Measurements from ENCODE around the gene RIMKLA. TPM values are rescaled to one million over a fixed set of nuclear protein-coding genes. Genes with fewer than 3 reads are reported as not detected.

The RIMKLA gene, protein sequence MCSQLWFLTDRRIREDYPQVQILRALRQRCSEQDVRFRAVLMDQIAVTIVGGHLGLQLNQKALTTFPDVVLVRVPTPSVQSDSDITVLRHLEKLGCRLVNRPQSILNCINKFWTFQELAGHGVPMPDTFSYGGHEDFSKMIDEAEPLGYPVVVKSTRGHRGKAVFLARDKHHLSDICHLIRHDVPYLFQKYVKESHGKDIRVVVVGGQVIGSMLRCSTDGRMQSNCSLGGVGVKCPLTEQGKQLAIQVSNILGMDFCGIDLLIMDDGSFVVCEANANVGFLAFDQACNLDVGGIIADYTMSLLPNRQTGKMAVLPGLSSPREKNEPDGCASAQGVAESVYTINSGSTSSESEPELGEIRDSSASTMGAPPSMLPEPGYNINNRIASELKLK
- total RNA-seq: 1 to 10 TPM; 2.9 to 7.0 (median 4.0) TPM

DNA sequence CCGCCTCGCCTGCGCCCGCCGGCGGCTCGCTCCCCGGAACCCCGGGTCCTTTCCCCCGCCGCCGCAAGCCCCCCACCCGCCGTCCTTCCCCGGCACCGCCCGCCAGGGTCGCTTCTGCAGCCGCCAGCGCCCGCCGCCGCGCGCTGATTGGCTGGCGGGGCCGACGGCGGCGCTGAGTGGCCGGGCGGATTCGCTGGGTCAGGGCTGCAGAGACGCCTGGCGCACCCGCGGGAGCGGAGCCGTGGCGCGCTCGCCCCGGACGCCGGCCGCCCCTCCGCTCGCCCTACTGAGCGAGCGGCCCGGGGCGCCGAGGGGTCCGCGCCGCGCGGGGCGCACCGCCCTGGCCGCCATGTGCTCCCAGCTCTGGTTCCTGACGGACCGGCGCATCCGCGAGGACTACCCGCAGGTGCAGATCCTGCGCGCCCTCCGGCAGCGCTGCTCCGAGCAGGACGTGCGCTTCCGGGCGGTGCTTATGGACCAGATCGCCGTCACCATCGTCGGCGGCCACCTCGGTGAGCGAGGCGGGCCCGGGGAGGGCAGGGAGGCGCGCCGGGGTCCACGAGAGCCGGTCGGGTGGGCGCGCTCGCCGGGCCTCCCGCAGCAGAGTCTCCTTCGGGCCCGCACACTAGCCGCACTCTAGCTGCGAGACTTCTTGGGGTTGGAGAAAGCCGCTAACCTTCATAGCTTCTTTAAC lies at the start of gene RIMKLA:
TSS of gene RIMKLA (plus strand) at position 207 of the 694 bp plus-strand sequence. CDS start at position 350, 143 bp downstream.
- Histone ChIP-seq H3K36me3 (no peaks in the 10 kb centered on the region), H3K9me3 (no peaks in the 10 kb centered on the region), H3K27ac (peak within 1 kb of the TSS in 3 of 4 donors; percentile 65 to 80 (median 74)), H3K27me3 (no peaks in the 10 kb centered on the region), H3K4me3 (peak within 1 kb of the TSS; percentile 29 to 75), H3K4me1 (peaks cover 0 to 24% (median 0%) of the 10 kb centered on the region in 3 donors)
- TF ChIP-seq, protein P1, sequence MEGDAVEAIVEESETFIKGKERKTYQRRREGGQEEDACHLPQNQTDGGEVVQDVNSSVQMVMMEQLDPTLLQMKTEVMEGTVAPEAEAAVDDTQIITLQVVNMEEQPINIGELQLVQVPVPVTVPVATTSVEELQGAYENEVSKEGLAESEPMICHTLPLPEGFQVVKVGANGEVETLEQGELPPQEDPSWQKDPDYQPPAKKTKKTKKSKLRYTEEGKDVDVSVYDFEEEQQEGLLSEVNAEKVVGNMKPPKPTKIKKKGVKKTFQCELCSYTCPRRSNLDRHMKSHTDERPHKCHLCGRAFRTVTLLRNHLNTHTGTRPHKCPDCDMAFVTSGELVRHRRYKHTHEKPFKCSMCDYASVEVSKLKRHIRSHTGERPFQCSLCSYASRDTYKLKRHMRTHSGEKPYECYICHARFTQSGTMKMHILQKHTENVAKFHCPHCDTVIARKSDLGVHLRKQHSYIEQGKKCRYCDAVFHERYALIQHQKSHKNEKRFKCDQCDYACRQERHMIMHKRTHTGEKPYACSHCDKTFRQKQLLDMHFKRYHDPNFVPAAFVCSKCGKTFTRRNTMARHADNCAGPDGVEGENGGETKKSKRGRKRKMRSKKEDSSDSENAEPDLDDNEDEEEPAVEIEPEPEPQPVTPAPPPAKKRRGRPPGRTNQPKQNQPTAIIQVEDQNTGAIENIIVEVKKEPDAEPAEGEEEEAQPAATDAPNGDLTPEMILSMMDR (IDR thresholded peaks at IDR 0.05): peak in 2 of 4 experiments; percentile 6 to 10
- TF ChIP-seq POLR2A (IDR thresholded peaks at IDR 0.05) (peak in 1 of 2 donors; percentile 33), POLR2AphosphoS5 (IDR thresholded peaks at IDR 0.05) (no peak), EP300 (IDR thresholded peaks at IDR 0.05) (no peak)
- peak; percentile 92 for ATAC-seq
- no CpG with 5 or more reads among the region's 101 CpGs for WGBS, 2 donors (ENCODE audit: low coverage in 1 of 2)

DNA sequence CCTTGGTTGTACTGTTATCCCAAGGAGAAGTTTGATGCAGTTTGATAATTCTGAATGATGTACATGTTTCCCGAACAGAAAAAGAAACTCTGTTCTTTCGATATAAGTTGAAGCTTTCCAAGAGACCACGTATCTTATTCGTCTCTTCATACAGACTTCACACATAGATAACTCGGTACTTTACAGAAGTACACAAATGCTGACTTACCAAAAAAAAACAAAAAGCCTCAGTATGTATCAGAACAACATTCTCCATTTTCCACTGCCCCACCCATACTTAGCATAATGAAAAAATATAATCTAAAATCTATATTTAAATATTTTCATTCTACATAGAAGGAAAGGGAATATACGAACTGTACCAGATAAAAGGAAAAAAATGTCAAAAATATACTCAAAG lies 47.7 kb upstream of the RIMKLA start:
- ATAC-seq: no peak
- H3K27me3 ChIP-seq: no peaks in the 10 kb centered on the region
- H3K27ac ChIP-seq: peak overlapping the region in 1 of 4 donors; percentile 95
- 41 to 59% methylated on average over 4 to 6 of the region's 6 CpGs for WGBS, 2 donors (ENCODE audit: low coverage in 1 of 2)
- no peak overlapping the region for H3K4me3 ChIP-seq
- H3K4me1 ChIP-seq: peaks cover 3 to 67% (median 26%) of the 10 kb centered on the region in 3 donors
- TF ChIP-seq EP300 (IDR thresholded peaks at IDR 0.05): no peak
- no peak for TF ChIP-seq POLR2A (IDR thresholded peaks at IDR 0.05)
- TF ChIP-seq, protein P1 (IDR thresholded peaks at IDR 0.05): no peak
- no peak for TF ChIP-seq POLR2AphosphoS5 (IDR thresholded peaks at IDR 0.05)
- H3K36me3 ChIP-seq: no peaks in the 10 kb centered on the region
- H3K9me3 ChIP-seq: no peaks in the 10 kb centered on the region

DNA sequence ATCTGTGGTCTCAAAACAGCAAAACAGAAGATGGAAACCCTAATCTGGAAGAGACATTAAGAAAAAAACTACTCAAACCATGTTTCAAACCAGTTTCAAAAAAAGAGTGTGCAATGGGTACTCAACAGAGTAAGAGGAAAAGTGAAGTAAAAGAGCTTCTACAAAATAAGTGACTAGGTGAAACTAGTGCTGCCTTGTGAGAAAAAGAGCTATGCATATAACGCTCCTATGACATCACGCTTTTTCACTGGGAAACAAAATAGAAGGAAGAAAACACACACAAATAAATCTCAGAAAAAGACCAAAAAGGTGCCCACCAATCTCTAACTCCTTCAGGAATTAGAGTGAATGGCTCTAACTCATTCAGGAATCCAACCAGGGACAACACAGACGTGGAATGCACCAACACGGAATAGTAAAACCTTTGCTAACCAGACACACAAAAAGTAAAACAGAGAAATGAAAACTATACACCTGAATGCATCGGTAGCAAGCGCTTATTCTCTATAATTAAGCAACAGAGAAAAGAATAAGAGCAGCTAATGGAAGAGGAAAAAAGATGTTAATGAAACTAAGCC lies 46.8 kb upstream of the RIMKLA start:
- peak overlapping the region; percentile 89 to 95 (median 94) for H3K27ac ChIP-seq
- no peaks in the 10 kb centered on the region for H3K36me3 ChIP-seq

DNA sequence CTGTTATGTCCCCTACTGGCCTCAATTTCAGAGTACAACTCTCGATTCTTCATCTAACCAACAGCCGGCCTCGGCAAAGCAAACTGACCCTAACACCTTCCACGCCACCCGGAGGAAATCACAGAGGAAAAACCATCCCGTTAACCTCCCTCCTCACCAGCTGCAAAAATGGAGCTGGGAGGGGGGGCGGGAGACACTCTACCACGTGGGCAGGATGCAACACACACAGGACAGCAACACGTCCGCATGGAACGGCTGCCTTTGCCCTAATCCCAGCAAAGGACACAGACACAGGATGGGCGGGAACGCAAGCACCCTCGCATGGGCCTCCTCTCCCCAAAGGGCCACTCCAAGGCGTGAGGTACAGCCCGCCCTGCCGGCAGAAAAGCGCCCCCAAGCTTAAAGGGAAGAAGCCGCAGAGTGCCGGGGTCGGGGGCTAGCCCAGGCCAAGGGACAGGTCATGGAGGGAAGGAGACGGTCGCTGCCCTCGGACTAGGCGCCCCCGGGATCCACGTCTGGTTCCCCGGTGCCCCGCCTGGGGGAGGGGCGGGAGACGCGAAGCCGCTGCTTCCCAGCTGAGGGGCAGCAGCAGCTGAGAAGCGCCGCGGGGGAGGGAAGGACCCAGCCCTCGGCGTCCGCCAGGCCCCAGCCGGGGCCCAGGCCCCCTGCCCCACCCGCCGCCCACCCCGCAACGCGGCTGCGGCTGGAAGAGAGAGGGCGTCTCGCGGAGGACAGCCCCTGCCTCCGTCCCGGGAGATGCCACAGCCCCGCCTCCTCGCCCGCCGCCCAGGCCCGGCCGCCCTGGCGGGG lies 46.1 kb upstream of the RIMKLA start:
- no peak for TF ChIP-seq POLR2A (IDR thresholded peaks at IDR 0.05)
- TF ChIP-seq, protein P1 (IDR thresholded peaks at IDR 0.05): peak in 1 of 4 experiments; percentile 5
- Histone ChIP-seq H3K27ac (peak overlapping the region; percentile 89 to 95 (median 94)), H3K9me3 (no peaks in the 10 kb centered on the region), H3K4me3 (peak overlapping the region; percentile 88 to 96), H3K36me3 (no peaks in the 10 kb centered on the region), H3K4me1 (peaks cover 3 to 56% (median 26%) of the 10 kb centered on the region in 3 donors), H3K27me3 (no peaks in the 10 kb centered on the region)
- peak; percentile 78 for ATAC-seq
- 0% methylated on average over 5 to 6 of the region's 58 CpGs for WGBS, 2 donors (ENCODE audit: low coverage in 1 of 2)

More for the DNA sequence above, 46.8 kb upstream of the RIMKLA start:
- peaks cover 3 to 63% (median 26%) of the 10 kb centered on the region in 3 donors for H3K4me1 ChIP-seq
- peak overlapping the region; percentile 88 to 96 for H3K4me3 ChIP-seq
- H3K9me3 ChIP-seq: no peaks in the 10 kb centered on the region
- 2 to 6% methylated on average over 6 of the region's 6 CpGs for WGBS, 2 donors (ENCODE audit: low coverage in 1 of 2)
- no peak for ATAC-seq
- no peak for TF ChIP-seq POLR2AphosphoS5 (IDR thresholded peaks at IDR 0.05)
- no peak for TF ChIP-seq POLR2A (IDR thresholded peaks at IDR 0.05)
- no peak for TF ChIP-seq EP300 (IDR thresholded peaks at IDR 0.05)
- no peaks in the 10 kb centered on the region for H3K27me3 ChIP-seq

Measured in gastroesophageal sphincter (tissue), 4 donors.